GM12878 (cell line): ENCODE measurements around the gene SP100. TPM values are rescaled to one million over a fixed set of nuclear protein-coding genes. Genes with fewer than 3 reads are reported as not detected.

Experiments
- ATAC-seq: fragments of 200-7000 bp; cut with Tn5 transposase; 3 replicates; pipeline ENCODE4 v1.9.1; 2020; ENCODE audit warnings: mild to moderate bottlenecking, moderate library complexity
- BruUV-seq: library from RNA; stranded (reverse); fragments of 400-500 nt; replicated peaks from 2 replicates; lab custom pipeline; 2021; lab: Mats Ljungman, UMichigan
- CTCF ChIA-PET: fragments of 300-600 bp; sonication (Branson Sonifier 250); formaldehyde crosslinking; extraction: SDS; loops from one replicate; lab custom pipeline; 2021; ENCODE audit warnings: inconsistent platforms; lab: Yijun Ruan, JAX
- POLR2A ChIA-PET: fragments of 350-600 bp; formaldehyde crosslinking; extraction: SDS; loops from one replicate; lab custom pipeline; 2021; ENCODE audit warnings: inconsistent platforms; lab: Charles Lee
- RAD21 ChIA-PET: fragments of 300-600 bp; sonication (Branson Sonifier 250); formaldehyde crosslinking; loops from one replicate; lab custom pipeline; 2023; ENCODE audit warnings: antibody characterized with exemption; ENCODE audit not compliant: unreplicated experiment; lab: Charles Lee
- SMC1A ChIA-PET: fragments of 300-600 bp; sonication (Branson Sonifier 250); formaldehyde crosslinking; loops from one replicate; lab custom pipeline; 2023; ENCODE audit not compliant: unreplicated experiment, uncharacterized antibody; lab: Charles Lee
- DNase-seq: peaks from one replicate; pipeline ENCODE4 v3.0.0-alpha.2; 2011; ENCODE audit warnings: low read depth, low spot score
- FAIRE-seq: peaks from 3 replicates; lab custom pipeline; 2011; peaks lifted over from hg19 to GRCh38; lab: Jason Lieb, UNC
- H2AFZ ChIP-seq: 2 replicates; pipeline ENCODE4 v1.6.0; 2011; ENCODE audit warnings: low read depth, low read length, control low read depth; ENCODE audit not compliant: control insufficient read depth
- H3K27ac ChIP-seq: 2 replicates; pipeline ENCODE4 v1.5.1; 2011; ENCODE audit warnings: control low read depth; ENCODE audit not compliant: control insufficient read depth, insufficient read depth
- H3K27me3 ChIP-seq, 2 experiments: replicated peaks in 1 of 2; 2 replicates each; pipeline versions ENCODE4 v1.6.0 to v1.6.1; 2011; ENCODE audit warnings: low read length in 1 of 2; ENCODE audit not compliant: control insufficient read depth in 2 of 2, insufficient read depth in 2 of 2
- H3K36me3 ChIP-seq, 2 experiments: 2 replicates each; pipeline ENCODE4 v1.5.1; 2011; ENCODE audit warnings: low read length in 1 of 2; ENCODE audit not compliant: control insufficient read depth in 2 of 2, insufficient read depth in 2 of 2
- H3K4me1 ChIP-seq: 2 replicates; pipeline ENCODE4 v1.6.1; 2011; ENCODE audit warnings: mild to moderate bottlenecking, low read length, moderate library complexity, mixed read lengths; ENCODE audit not compliant: control insufficient read depth, insufficient read depth
- H3K4me2 ChIP-seq: 2 replicates; pipeline ENCODE4 v1.6.0; 2011; ENCODE audit warnings: control low read depth; ENCODE audit not compliant: control insufficient read depth, insufficient read depth
- H3K4me3 ChIP-seq: fragments of 200-600 bp; sonication (generic); 2 replicates; pipeline ENCODE4 v1.5.1; 2016
- H3K79me2 ChIP-seq: 2 replicates; pipeline ENCODE4 v1.6.0; 2011; ENCODE audit warnings: low read length; ENCODE audit not compliant: control insufficient read depth, insufficient read depth
- H3K9ac ChIP-seq: 2 replicates; pipeline ENCODE4 v1.8.0; 2011; ENCODE audit warnings: low read length, control low read depth, mixed read lengths; ENCODE audit not compliant: control insufficient read depth, insufficient read depth
- H3K9me3 ChIP-seq: replicated peaks from 3 replicates; pipeline ENCODE4 v1.5.1; 2011; ENCODE audit warnings: mild to moderate bottlenecking, low read length; ENCODE audit not compliant: control insufficient read depth, insufficient read depth
- H4K20me1 ChIP-seq: 2 replicates; pipeline ENCODE4 v1.6.0; 2011; ENCODE audit not compliant: control insufficient read depth, insufficient read depth
- CBX5 ChIP-seq: sonication (generic); IDR thresholded peaks from 2 replicates; pipeline ENCODE4 v1.6.1; 2016; ENCODE audit warnings: low read depth, moderate library complexity, mild to moderate bottlenecking, inconsistent platforms
- CREB1 ChIP-seq: IDR thresholded peaks from 2 replicates; pipeline ENCODE4 v1.6.1; 2012; ENCODE audit warnings: low read depth, mild to moderate bottlenecking, inconsistent platforms
- POLR2A ChIP-seq: IDR thresholded peaks from 2 replicates; pipeline ENCODE4 v1.6.1; 2011; ENCODE audit warnings: low read depth, mild to moderate bottlenecking, low read length
- POLR2AphosphoS2 ChIP-seq: IDR thresholded peaks from 2 replicates; pipeline ENCODE4 v1.6.1; 2011; ENCODE audit warnings: low read depth, mild to moderate bottlenecking, low read length, improper control_type of control experiment, moderate library complexity
- POLR2AphosphoS5 ChIP-seq: IDR thresholded peaks from 2 replicates; pipeline ENCODE4 v1.6.1; 2011; ENCODE audit warnings: mild to moderate bottlenecking, low read length, inconsistent platforms
- TCF3 ChIP-seq: IDR thresholded peaks from 2 replicates; pipeline ENCODE4 v1.6.1; 2012; ENCODE audit warnings: low read depth, mild to moderate bottlenecking, low read length, borderline replicate concordance; ENCODE audit not compliant: insufficient read depth
- ZNF592 ChIP-seq: fragments of 450-650 bp; IDR thresholded peaks from 2 replicates; pipeline ENCODE4 v1.6.1; 2017; ENCODE audit warnings: mild to moderate bottlenecking, moderate library complexity
- WGBS: methylation state at CpG from one replicate; pipeline ENCODE4 v1.1.6; 2016; ENCODE audit warnings: low lambda C conversion rate; ENCODE audit not compliant: insufficient replicate concordance, insufficient coverage; ENCODE audit errors: missing lambda C conversion rate; 5-methylcytosine and 5-hydroxymethylcytosine counted together
- in situ Hi-C: fragments of 300-500 bp; cut with MboI; formaldehyde crosslinking; loops from 9 replicates; pipeline ENCODE4 v1.14.3; 2018; ENCODE audit warnings: mixed read lengths
- intact Hi-C: fragments of 100-400 bp; cut with micrococcal nuclease; formaldehyde crosslinking; loops from one replicate; pipeline ENCODE4 v1.14.2; 2022; ENCODE audit not compliant: unreplicated experiment
- polyA plus RNA-seq, 11 experiments: library from polyadenylated mRNA; depleted of rRNA in 4 of 11; unstranded in 6 of 11; stranded (reverse) in 5 of 11; fragments of >200 nt; fragmentation: Nextera tagmentation in 4 of 11; fragmentation: Illumina TruSeq in 1 of 11; extraction: Ambion mirVana in 4 of 11; extraction: Trizol in 1 of 11; gene quantifications; 1 replicate in 1 of 11; 2 replicates in 10 of 11; pipeline versions ENCODE4 v1.2.1 to v1.2.3, GENCODE V29; 2011 to 2016; ENCODE audit warnings: inconsistent platforms in 2 of 11, missing spikeins in 2 of 11, low read depth in 1 of 11
- total RNA-seq, 4 experiments: library from RNA; depleted of rRNA in 3 of 4; stranded (reverse); fragments of >200 nt in 3 of 4; fragmentation: Illumina TruSeq in 1 of 4; extraction: Trizol in 1 of 4; gene quantifications; 2 replicates each; pipeline versions ENCODE4 v1.2.1 to v1.2.3, GENCODE V29; 2013 to 2021

SP100 gene
- total and polyA plus RNA-seq, 10 of the 15 experiments (the other 5 are each of a cell fraction or from before 2014, with no cell fraction given), result 109 to 239 (median 180) TPM

- no peak for FAIRE-seq
- H3K27me3 ChIP-seq, result no peaks in the 10 kb centered on the region
- no peaks in the 10 kb centered on the region for H4K20me1 ChIP-seq
- peak overlapping the region; percentile 89 for H3K27ac ChIP-seq
- no peak for ATAC-seq
- no peak overlapping the region for H3K4me3 ChIP-seq
- TF ChIP-seq POLR2AphosphoS2, result peak; percentile 27; the same call in 1 of the 2 replicates
- peak; percentile 43; the same call in 1 of the 2 replicates for TF ChIP-seq POLR2AphosphoS5
- TF ChIP-seq POLR2A, result 0 out of 2 replicates have a peak, but pooled peaks have one; percentile 5
- TF ChIP-seq CREB1, result no peak
- no peak for TF ChIP-seq TCF3
- H3K79me2 ChIP-seq, result peaks cover 51% of the 10 kb centered on the region
- 92% methylated on average over 6 of the region's 6 CpGs for WGBS
- POLR2A ChIA-PET, result interaction anchor here (0.6 kb wide), 1 partner anchor 291 kb away, joined by 3 read pairs; no protein-coding TSS in a partner anchor
- peaks cover 23 to 65% of the 10 kb centered on the region in 2 experiments for H3K36me3 ChIP-seq
- H2AFZ ChIP-seq, result no peak overlapping the region
- H3K4me1 ChIP-seq, result peaks cover 41% of the 10 kb centered on the region
- peaks cover 21% of the 10 kb centered on the region; the same call in 2 of the 3 replicates for H3K9me3 ChIP-seq
- SMC1A ChIA-PET, result interaction anchor here (0.6 to 3.9 kb wide), 3 partner anchors 145 to 183 kb away, joined by 3 to 34 read pairs (median 4); no protein-coding TSS in a partner anchor
- no peak for DNase-seq
- no peak overlapping the region for H3K4me2 ChIP-seq
- CTCF ChIA-PET, result no interaction called here
- no peak overlapping the region for H3K9ac ChIP-seq
- intact Hi-C loops (loop anchor here (5.0 kb wide), 3 partner anchors 137 to 207 kb away; no protein-coding TSS in a partner anchor), in situ Hi-C loops (no loop called here)
- RAD21 ChIA-PET, result interaction anchor here (1.1 to 1.3 kb wide), 2 partner anchors 21 to 28 kb away, joined by 3 read pairs; no protein-coding TSS in a partner anchor
- no TSS peak for BruUV-seq
Measured at GRCh38 chr2:230449901-230450467, 34.0 kb downstream of the SP100 start.

GRCh38 chr2:230453006-230453405 is 37.0 kb downstream of the SP100 start:
- POLR2A ChIA-PET, result no interaction called here
- Histone ChIP-seq H2AFZ (no peak overlapping the region), H3K4me2 (no peak overlapping the region), H3K9me3 (peaks cover 28% of the 10 kb centered on the region), H4K20me1 (no peaks in the 10 kb centered on the region), H3K4me1 (peaks cover 33% of the 10 kb centered on the region), H3K27me3 (no peaks in the 10 kb centered on the region), H3K79me2 (peaks cover 56% of the 10 kb centered on the region), H3K27ac (peak overlapping the region; percentile 12; the same call in 1 of the 2 replicates), H3K9ac (no peak overlapping the region), H3K4me3 (no peak overlapping the region), H3K36me3 (peaks cover 21 to 60% of the 10 kb centered on the region in 2 experiments)
- TF ChIP-seq ZNF592, result no peak
- peak; percentile 40; the same call in 1 of the 2 replicates for TF ChIP-seq POLR2AphosphoS5
- 0 out of 2 replicates have a peak, but pooled peaks have one; percentile 40 for TF ChIP-seq CBX5
- BruUV-seq, result TSS peak; percentile 14
- intact Hi-C loops (no loop called here), in situ Hi-C loops (no loop called here)
- no peak for ATAC-seq
- RAD21 ChIA-PET, result no interaction called here
- FAIRE-seq, result no peak
- SMC1A ChIA-PET, result no interaction called here
- 71% methylated on average over 2 of the region's 2 CpGs for WGBS
- CTCF ChIA-PET, result no interaction called here
- DNase-seq, result no peak
